ENCODE measurements around the gene PRSS50. TPM values are rescaled to one million over a fixed set of nuclear protein-coding genes. Genes with fewer than 3 reads are reported as not detected.

PRSS50 gene, protein sequence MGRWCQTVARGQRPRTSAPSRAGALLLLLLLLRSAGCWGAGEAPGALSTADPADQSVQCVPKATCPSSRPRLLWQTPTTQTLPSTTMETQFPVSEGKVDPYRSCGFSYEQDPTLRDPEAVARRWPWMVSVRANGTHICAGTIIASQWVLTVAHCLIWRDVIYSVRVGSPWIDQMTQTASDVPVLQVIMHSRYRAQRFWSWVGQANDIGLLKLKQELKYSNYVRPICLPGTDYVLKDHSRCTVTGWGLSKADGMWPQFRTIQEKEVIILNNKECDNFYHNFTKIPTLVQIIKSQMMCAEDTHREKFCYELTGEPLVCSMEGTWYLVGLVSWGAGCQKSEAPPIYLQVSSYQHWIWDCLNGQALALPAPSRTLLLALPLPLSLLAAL
- polyA plus RNA-seq (2012; rRNA removed) = not detected in 2 replicates
- 0.01 TPM in 1 of 2 replicates, not detected in the other for polyA plus RNA-seq (2012; cell fraction: cytosol; rRNA removed)
- 0.18 and 0.32 TPM in 2 replicates for polyA plus RNA-seq (2012; cell fraction: nucleus; rRNA removed)

DNA sequence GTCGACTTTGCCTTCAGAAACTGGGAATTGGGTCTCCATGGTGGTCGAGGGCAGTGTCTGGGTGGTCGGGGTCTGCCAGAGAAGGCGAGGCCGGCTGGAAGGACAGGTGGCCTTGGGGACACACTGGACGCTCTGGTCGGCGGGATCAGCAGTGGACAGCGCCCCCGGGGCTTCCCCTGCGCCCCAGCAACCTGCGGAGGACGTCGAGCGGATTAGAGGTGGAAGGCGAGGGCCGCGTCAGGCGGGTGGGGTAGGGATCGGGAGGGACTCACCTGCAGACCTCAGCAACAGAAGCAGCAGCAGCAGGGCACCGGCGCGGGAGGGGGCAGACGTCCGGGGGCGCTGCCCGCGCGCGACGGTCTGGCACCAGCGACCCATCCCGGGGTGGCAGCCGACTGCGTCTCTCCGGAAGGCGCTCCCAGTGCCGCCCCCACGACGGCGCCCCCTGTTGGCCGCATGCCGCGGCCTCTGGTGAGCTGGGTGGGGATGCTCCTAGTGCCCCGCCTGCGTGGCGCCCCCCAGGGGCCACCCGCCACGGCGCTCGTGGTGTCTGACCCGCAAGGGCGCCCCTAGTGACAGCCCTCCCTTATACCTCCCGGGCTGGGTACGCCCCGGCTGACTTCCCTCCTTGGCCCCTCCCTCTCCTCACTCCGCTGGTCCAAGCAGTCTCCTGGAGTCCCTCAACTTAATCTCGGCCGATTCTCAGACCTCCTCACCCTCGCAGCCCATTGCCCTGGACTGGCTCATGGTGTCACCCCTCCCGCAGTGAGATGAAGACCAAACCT is at the start of gene PRSS50:
Gene PRSS50, minus strand, starts transcription at position 423 of the 785 bp plus-strand sequence. Its CDS starts 45 bp downstream, at position 378.
- ChIA-PET CTCF (interaction anchor here (1.1 to 2.3 kb wide), 2 partner anchors 8 to 192 kb away, joined by 3 to 6 read pairs; no protein-coding TSS in a partner anchor), POLR2A (no interaction called here)
- Histone ChIP-seq H3K9me2 (no peaks in the 10 kb centered on the region), H3K9me3 (no peaks in the 10 kb centered on the region), H2AFZ (ENCODE audit: low read depth) (no peak within 1 kb of the TSS), H3K9ac (no peak within 1 kb of the TSS), H3K36me3 (replicated peaks in 1 of 2; ENCODE audit: control insufficient read depth in 1 of 2, insufficient read depth in 2 of 2, low read length in 1 of 2) (no peaks in the 10 kb centered on the region), H3K4me2 (no peak within 1 kb of the TSS), H3K79me2 (ENCODE audit: insufficient read depth) (no peaks in the 10 kb centered on the region), H3K27me3 (ENCODE audit: insufficient read depth) (no peaks in the 10 kb centered on the region), H3K4me3 (ENCODE audit: low read depth in 2 of 2, low read length in 1 of 2) (no peak within 1 kb of the TSS), H3F3A (replicated peaks; ENCODE audit: insufficient read depth) (no peaks in the 10 kb centered on the region), H4K20me1 (ENCODE audit: insufficient read depth) (no peaks in the 10 kb centered on the region), H3K27ac (ENCODE audit: low read depth in 2 of 2, low read length in 1 of 2) (no peak within 1 kb of the TSS), H3K4me1 (ENCODE audit: control insufficient read depth in 1 of 2, insufficient read depth in 2 of 2, low read depth in 1 of 2, low read length in 1 of 2) (no peaks in the 10 kb centered on the region)
- DNase-seq = peak; percentile 68
- WGBS (ENCODE audit: low lambda C conversion rate) = 78% methylated on average over 26 of the region's 61 CpGs
- TF ChIP-seq, protein P1, sequence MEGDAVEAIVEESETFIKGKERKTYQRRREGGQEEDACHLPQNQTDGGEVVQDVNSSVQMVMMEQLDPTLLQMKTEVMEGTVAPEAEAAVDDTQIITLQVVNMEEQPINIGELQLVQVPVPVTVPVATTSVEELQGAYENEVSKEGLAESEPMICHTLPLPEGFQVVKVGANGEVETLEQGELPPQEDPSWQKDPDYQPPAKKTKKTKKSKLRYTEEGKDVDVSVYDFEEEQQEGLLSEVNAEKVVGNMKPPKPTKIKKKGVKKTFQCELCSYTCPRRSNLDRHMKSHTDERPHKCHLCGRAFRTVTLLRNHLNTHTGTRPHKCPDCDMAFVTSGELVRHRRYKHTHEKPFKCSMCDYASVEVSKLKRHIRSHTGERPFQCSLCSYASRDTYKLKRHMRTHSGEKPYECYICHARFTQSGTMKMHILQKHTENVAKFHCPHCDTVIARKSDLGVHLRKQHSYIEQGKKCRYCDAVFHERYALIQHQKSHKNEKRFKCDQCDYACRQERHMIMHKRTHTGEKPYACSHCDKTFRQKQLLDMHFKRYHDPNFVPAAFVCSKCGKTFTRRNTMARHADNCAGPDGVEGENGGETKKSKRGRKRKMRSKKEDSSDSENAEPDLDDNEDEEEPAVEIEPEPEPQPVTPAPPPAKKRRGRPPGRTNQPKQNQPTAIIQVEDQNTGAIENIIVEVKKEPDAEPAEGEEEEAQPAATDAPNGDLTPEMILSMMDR (IDR thresholded peaks at IDR 0.05) = peak; percentile 41
- no peak for TF ChIP-seq RFX5 (IDR thresholded peaks at IDR 0.05; ENCODE audit: low read length)

DNA sequence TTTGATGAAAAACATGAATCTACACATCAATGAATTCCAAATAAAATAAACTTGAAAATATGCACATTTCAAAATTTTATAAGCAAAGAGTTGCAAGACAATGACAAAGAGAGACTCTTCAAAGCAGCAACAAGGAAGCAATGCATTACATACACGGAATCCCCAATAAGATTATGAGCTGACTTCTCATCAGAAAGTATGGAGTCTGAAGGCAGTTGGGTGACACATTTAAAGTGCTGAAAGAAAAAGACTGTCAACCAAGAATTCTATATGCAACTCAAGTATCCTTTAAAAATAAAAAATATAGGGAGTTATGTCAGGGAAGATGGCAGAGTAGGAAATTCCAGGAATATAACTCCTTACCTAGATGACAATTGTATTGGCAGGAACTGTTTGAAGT is 46.5 kb upstream of the PRSS50 start:
- H3K4me3 ChIP-seq (ENCODE audit: low read depth in 2 of 2, low read length in 1 of 2) = no peak overlapping the region
- no peak overlapping the region for H2AFZ ChIP-seq (ENCODE audit: low read depth)
- H3K9me3 ChIP-seq = peaks cover 4% of the 10 kb centered on the region; the same call in 1 of the 2 replicates
- no peaks in the 10 kb centered on the region for H3K79me2 ChIP-seq (ENCODE audit: insufficient read depth)
- H3K9me2 ChIP-seq = no peaks in the 10 kb centered on the region
- TF ChIP-seq GATA2 (CRISPR knock-in tag; IDR thresholded peaks at IDR 0.05) (no peak), MEF2A (IDR thresholded peaks at IDR 0.05; ENCODE audit: borderline replicate concordance, low read depth) (no peak), FOSL2 (IDR thresholded peaks at IDR 0.05; ENCODE audit: borderline replicate concordance, low read depth) (no peak)
- TF ChIP-seq, protein P2, sequence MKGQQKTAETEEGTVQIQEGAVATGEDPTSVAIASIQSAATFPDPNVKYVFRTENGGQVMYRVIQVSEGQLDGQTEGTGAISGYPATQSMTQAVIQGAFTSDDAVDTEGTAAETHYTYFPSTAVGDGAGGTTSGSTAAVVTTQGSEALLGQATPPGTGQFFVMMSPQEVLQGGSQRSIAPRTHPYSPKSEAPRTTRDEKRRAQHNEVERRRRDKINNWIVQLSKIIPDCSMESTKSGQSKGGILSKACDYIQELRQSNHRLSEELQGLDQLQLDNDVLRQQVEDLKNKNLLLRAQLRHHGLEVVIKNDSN (IDR thresholded peaks at IDR 0.05; ENCODE audit: borderline replicate concordance, low read depth) = no peak
- no peaks in the 10 kb centered on the region for H3K36me3 ChIP-seq (replicated peaks in 1 of 2; ENCODE audit: control insufficient read depth in 1 of 2, insufficient read depth in 2 of 2, low read length in 1 of 2)
- CTCF ChIA-PET = interaction anchor here (0.7 to 1.1 kb wide), 2 partner anchors 85 to 102 kb away, joined by 3 to 4 read pairs; no protein-coding TSS in a partner anchor
- no peak overlapping the region for H3K27ac ChIP-seq (ENCODE audit: low read depth in 2 of 2, low read length in 1 of 2)
- H3K4me2 ChIP-seq = no peak overlapping the region
- H3F3A ChIP-seq (replicated peaks; ENCODE audit: insufficient read depth) = no peaks in the 10 kb centered on the region
- no peak overlapping the region for H3K9ac ChIP-seq
- no peaks in the 10 kb centered on the region for H4K20me1 ChIP-seq (ENCODE audit: insufficient read depth)
- 9% methylated on average over 1 of the region's 1 CpG for WGBS (ENCODE audit: low lambda C conversion rate)
- no peaks in the 10 kb centered on the region for H3K4me1 ChIP-seq (ENCODE audit: control insufficient read depth in 1 of 2, insufficient read depth in 2 of 2, low read depth in 1 of 2, low read length in 1 of 2)
- DNase-seq = no peak
- POLR2A ChIA-PET = no interaction called here
- no peaks in the 10 kb centered on the region for H3K27me3 ChIP-seq (ENCODE audit: insufficient read depth)
